ENCODE results near the gene KIF26B.

Gene KIF26B

GRCh38 chr1:245641384-245641783 lies 486.6 kb downstream of the KIF26B start:
- H3K36me3 ChIP-seq (replicated peaks; ENCODE audit: insufficient read depth, low read length): no peaks in the 10 kb centered on the region
- H3K4me1 ChIP-seq (ENCODE audit: low read length): 0 out of 2 replicates have a peak, but pooled peaks cover 4% of the 10 kb centered on the region
- no peaks in the 10 kb centered on the region for H3K27me3 ChIP-seq (replicated peaks; ENCODE audit: insufficient read depth, low read length)
- no peak overlapping the region for H3K27ac ChIP-seq (ENCODE audit: low read length)
- H3K4me2 ChIP-seq (ENCODE audit: low read depth, low read length): no peak overlapping the region
- no peaks in the 10 kb centered on the region for H3K79me2 ChIP-seq (ENCODE audit: low read length)
- TF ChIP-seq, protein P1, sequence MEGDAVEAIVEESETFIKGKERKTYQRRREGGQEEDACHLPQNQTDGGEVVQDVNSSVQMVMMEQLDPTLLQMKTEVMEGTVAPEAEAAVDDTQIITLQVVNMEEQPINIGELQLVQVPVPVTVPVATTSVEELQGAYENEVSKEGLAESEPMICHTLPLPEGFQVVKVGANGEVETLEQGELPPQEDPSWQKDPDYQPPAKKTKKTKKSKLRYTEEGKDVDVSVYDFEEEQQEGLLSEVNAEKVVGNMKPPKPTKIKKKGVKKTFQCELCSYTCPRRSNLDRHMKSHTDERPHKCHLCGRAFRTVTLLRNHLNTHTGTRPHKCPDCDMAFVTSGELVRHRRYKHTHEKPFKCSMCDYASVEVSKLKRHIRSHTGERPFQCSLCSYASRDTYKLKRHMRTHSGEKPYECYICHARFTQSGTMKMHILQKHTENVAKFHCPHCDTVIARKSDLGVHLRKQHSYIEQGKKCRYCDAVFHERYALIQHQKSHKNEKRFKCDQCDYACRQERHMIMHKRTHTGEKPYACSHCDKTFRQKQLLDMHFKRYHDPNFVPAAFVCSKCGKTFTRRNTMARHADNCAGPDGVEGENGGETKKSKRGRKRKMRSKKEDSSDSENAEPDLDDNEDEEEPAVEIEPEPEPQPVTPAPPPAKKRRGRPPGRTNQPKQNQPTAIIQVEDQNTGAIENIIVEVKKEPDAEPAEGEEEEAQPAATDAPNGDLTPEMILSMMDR (IDR thresholded peaks at IDR 0.05; ENCODE audit: low read length): no peak
- TF ChIP-seq EZH2phosphoT487 (IDR thresholded peaks at IDR 0.05; ENCODE audit: low read length): no peak
- TF ChIP-seq EZH2 (optimal IDR thresholded peaks at IDR 0.05; ENCODE audit: low read depth, low read length): no peak
- no peak overlapping the region for H3K4me3 ChIP-seq (ENCODE audit: low read length)
- H3K9me3 ChIP-seq (replicated peaks; ENCODE audit: insufficient read depth, low read length): no peaks in the 10 kb centered on the region
- H3K9ac ChIP-seq (ENCODE audit: low read length): no peak overlapping the region
- DNase-seq: no peak
- no peaks in the 10 kb centered on the region for H3F3A ChIP-seq (ENCODE audit: insufficient read depth, low read length)
- no peaks in the 10 kb centered on the region for H3K9me2 ChIP-seq (replicated peaks; ENCODE audit: insufficient read depth, low read length)
- no peak overlapping the region for H2AFZ ChIP-seq (ENCODE audit: low read length)
- no peaks in the 10 kb centered on the region for H4K20me1 ChIP-seq (ENCODE audit: insufficient read depth, low read length)

DNA sequence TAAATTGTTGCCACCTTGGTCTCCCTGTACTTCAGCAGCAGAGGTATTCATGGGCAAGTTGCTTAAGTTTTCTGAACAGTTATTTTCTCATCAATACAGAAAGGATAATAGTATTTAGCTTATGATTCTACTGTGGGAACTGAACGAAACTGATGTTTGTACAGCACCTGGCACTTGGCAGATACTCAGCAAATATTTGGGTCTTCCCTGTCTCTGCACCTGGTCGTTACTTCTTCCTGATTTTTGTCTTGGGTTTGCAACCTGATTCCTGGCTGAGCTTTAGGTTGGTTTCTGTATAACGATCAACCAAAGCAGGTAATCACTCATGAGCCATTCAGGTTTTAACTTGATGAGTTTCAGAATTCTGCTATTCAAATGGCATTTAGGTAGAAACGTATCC lies 490.6 kb downstream of the KIF26B start:
- TF ChIP-seq EZH2phosphoT487 (IDR thresholded peaks at IDR 0.05; ENCODE audit: low read length): no peak
- TF ChIP-seq, protein P1 (IDR thresholded peaks at IDR 0.05; ENCODE audit: low read length): no peak
- no peak for TF ChIP-seq EZH2 (optimal IDR thresholded peaks at IDR 0.05; ENCODE audit: low read depth, low read length)
- peak; percentile 31 for DNase-seq
- Histone ChIP-seq H3K4me1 (ENCODE audit: low read length) (0 out of 2 replicates have a peak, but pooled peaks cover 4% of the 10 kb centered on the region), H3K4me3 (ENCODE audit: low read length) (no peak overlapping the region), H2AFZ (ENCODE audit: low read length) (no peak overlapping the region), H3K9ac (ENCODE audit: low read length) (no peak overlapping the region), H3F3A (ENCODE audit: insufficient read depth, low read length) (no peaks in the 10 kb centered on the region), H3K9me2 (replicated peaks; ENCODE audit: insufficient read depth, low read length) (no peaks in the 10 kb centered on the region), H3K27ac (ENCODE audit: low read length) (no peak overlapping the region), H4K20me1 (ENCODE audit: insufficient read depth, low read length) (no peaks in the 10 kb centered on the region), H3K9me3 (replicated peaks; ENCODE audit: insufficient read depth, low read length) (no peaks in the 10 kb centered on the region), H3K4me2 (ENCODE audit: low read depth, low read length) (peak overlapping the region; percentile 11; the same call in 1 of the 2 replicates), H3K27me3 (replicated peaks; ENCODE audit: insufficient read depth, low read length) (no peaks in the 10 kb centered on the region), H3K79me2 (ENCODE audit: low read length) (no peaks in the 10 kb centered on the region), H3K36me3 (replicated peaks; ENCODE audit: insufficient read depth, low read length) (no peaks in the 10 kb centered on the region)

GRCh38 chr1:245645894-245646293 lies 491.1 kb downstream of the KIF26B start:
- no peak overlapping the region for H3K4me3 ChIP-seq (ENCODE audit: low read length)
- H3K36me3 ChIP-seq (replicated peaks; ENCODE audit: insufficient read depth, low read length): no peaks in the 10 kb centered on the region
- no peaks in the 10 kb centered on the region for H4K20me1 ChIP-seq (ENCODE audit: insufficient read depth, low read length)
- H3K27me3 ChIP-seq (replicated peaks; ENCODE audit: insufficient read depth, low read length): no peaks in the 10 kb centered on the region
- no peaks in the 10 kb centered on the region for H3K9me2 ChIP-seq (replicated peaks; ENCODE audit: insufficient read depth, low read length)
- no peak for DNase-seq
- no peak overlapping the region; the same call in 1 of the 2 replicates for H2AFZ ChIP-seq (ENCODE audit: low read length)
- no peaks in the 10 kb centered on the region for H3K9me3 ChIP-seq (replicated peaks; ENCODE audit: insufficient read depth, low read length)
- no peaks in the 10 kb centered on the region for H3F3A ChIP-seq (ENCODE audit: insufficient read depth, low read length)
- H3K79me2 ChIP-seq (ENCODE audit: low read length): no peaks in the 10 kb centered on the region
- H3K27ac ChIP-seq (ENCODE audit: low read length): no peak overlapping the region
- H3K4me2 ChIP-seq (ENCODE audit: low read depth, low read length): peak overlapping the region; percentile 11; the same call in 1 of the 2 replicates
- TF ChIP-seq, protein P1 (IDR thresholded peaks at IDR 0.05; ENCODE audit: low read length): no peak
- TF ChIP-seq EZH2phosphoT487 (IDR thresholded peaks at IDR 0.05; ENCODE audit: low read length) (no peak), EZH2 (optimal IDR thresholded peaks at IDR 0.05; ENCODE audit: low read depth, low read length) (no peak)
- H3K9ac ChIP-seq (ENCODE audit: low read length): no peak overlapping the region
- 0 out of 2 replicates have a peak, but pooled peaks cover 4% of the 10 kb centered on the region for H3K4me1 ChIP-seq (ENCODE audit: low read length)

All from MM.1S (cell line).